ENCODE measurements around the gene IL17B.

The IL17B gene

DNA sequence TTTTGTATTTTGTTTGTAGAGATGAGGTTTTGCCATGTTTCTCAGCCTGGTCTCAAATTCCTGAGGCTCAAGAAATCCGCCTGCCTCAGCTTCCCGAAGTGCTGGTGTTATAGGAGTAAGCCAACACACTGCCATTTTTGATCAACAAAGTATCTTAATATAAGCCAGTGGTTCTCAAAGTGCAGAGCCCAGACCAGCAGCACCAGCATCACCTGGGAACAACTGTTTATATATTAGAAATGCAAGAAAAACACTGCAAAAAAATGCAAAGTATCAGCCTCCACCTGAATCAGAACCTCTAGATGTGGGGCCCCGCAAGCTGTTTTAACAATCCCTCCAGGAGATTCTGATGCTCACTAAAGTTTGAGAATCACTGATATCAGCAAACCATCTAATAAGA lies 6.2 kb downstream of the IL17B start:
- no peak for DNase-seq (ENCODE audit: low spot score)
- TF ChIP-seq, protein P1, sequence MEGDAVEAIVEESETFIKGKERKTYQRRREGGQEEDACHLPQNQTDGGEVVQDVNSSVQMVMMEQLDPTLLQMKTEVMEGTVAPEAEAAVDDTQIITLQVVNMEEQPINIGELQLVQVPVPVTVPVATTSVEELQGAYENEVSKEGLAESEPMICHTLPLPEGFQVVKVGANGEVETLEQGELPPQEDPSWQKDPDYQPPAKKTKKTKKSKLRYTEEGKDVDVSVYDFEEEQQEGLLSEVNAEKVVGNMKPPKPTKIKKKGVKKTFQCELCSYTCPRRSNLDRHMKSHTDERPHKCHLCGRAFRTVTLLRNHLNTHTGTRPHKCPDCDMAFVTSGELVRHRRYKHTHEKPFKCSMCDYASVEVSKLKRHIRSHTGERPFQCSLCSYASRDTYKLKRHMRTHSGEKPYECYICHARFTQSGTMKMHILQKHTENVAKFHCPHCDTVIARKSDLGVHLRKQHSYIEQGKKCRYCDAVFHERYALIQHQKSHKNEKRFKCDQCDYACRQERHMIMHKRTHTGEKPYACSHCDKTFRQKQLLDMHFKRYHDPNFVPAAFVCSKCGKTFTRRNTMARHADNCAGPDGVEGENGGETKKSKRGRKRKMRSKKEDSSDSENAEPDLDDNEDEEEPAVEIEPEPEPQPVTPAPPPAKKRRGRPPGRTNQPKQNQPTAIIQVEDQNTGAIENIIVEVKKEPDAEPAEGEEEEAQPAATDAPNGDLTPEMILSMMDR (IDR thresholded peaks at IDR 0.05; ENCODE audit: poor library complexity, severe bottlenecking): no peak
- Histone ChIP-seq H3K27ac (ENCODE audit: poor library complexity, severe bottlenecking) (no peak overlapping the region), H3K4me1 (ENCODE audit: insufficient read depth, poor library complexity, severe bottlenecking) (no peaks in the 10 kb centered on the region), H3K36me3 (ENCODE audit: low read depth) (no peaks in the 10 kb centered on the region), H3K9me3 (ENCODE audit: severe bottlenecking) (no peaks in the 10 kb centered on the region), H3K27me3 (ENCODE audit: insufficient read depth, poor library complexity, severe bottlenecking) (no peaks in the 10 kb centered on the region), H3K4me3 (ENCODE audit: severe bottlenecking) (no peak overlapping the region)
- no peak for ATAC-seq (ENCODE audit: low read depth)

DNA sequence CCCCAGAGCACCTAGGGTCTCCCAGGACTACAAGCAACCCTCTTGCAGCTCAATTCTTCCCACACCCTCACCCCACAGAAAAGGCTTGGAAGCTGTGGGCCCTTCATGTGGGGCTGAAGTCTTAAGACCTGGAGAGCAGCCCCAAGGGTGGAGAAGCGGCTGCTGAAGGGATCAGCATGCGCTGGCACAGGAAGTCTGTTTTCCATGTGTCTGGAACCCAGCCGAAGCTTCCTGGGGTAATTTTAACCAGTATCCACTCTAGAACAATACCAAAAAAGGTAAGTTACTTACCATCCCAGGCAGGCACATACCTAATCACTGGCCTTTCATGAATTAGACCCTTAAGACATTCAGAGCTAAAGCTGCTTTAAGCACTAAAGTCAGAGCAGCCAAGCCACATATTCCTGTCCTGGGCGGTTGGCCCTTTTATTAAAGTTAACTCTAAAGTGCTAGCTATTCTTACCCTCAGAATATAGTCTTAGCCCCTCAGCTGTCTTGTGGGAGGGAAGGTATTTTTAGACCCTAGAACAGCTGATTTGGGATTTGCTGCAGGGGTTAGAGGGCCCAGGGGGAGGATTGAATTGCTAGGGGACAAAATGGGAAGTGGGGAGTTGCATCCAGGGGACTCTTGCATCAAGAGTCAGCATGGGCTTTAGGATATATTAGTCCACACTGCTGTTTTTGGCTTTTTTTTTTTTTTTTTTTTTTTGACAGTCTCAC lies 6.9 kb downstream of the IL17B start:
- TF ChIP-seq, protein P1 (IDR thresholded peaks at IDR 0.05; ENCODE audit: poor library complexity, severe bottlenecking): no peak
- Histone ChIP-seq H3K36me3 (ENCODE audit: low read depth) (no peaks in the 10 kb centered on the region), H3K9me3 (ENCODE audit: severe bottlenecking) (no peaks in the 10 kb centered on the region), H3K4me1 (ENCODE audit: insufficient read depth, poor library complexity, severe bottlenecking) (no peaks in the 10 kb centered on the region), H3K27me3 (ENCODE audit: insufficient read depth, poor library complexity, severe bottlenecking) (no peaks in the 10 kb centered on the region), H3K4me3 (ENCODE audit: severe bottlenecking) (no peak overlapping the region), H3K27ac (ENCODE audit: poor library complexity, severe bottlenecking) (no peak overlapping the region)
- peak; percentile 27 for DNase-seq (ENCODE audit: low spot score)
- no peak for ATAC-seq (ENCODE audit: low read depth)

DNA sequence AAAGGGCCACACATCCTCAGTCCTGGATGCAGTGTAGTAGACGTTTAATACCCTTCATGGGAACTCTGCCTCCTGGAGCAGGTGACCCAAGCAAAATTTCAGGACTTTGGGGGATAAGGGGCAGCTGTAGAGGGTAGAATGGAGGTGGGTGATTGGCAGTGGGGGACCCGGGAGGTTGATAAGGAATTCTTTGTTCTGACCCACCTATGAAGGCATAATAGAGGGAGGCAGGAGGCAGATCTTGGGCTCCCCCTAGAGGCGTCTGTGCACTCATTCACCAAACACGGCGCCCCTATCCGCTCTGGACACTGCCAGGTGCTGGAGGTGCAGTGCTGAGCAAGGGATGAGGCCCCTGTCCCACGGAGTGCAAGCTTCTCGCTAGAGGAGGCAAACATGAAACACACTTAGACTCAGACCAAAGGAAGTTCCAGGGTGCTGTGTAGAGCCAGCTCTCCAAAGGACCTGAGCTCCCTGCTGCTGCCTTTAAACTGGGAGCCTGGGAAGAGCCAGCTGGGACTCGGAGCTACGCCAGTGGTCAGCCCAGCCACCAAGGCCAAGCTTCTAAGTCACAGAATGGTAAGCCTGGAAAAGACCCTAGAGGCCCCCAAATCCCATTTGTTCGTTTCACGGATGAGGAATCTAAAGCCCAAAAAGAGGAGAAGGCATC lies 7.7 kb downstream of the IL17B start:
- H3K9me3 ChIP-seq (ENCODE audit: severe bottlenecking): no peaks in the 10 kb centered on the region
- peak; percentile 85 for ATAC-seq (ENCODE audit: low read depth)
- no peaks in the 10 kb centered on the region for H3K4me1 ChIP-seq (ENCODE audit: insufficient read depth, poor library complexity, severe bottlenecking)
- no peaks in the 10 kb centered on the region for H3K36me3 ChIP-seq (ENCODE audit: low read depth)
- peak; percentile 77 for DNase-seq (ENCODE audit: low spot score)
- no peak overlapping the region for H3K27ac ChIP-seq (ENCODE audit: poor library complexity, severe bottlenecking)
- TF ChIP-seq, protein P1 (IDR thresholded peaks at IDR 0.05; ENCODE audit: poor library complexity, severe bottlenecking): peak; percentile 95
- no peaks in the 10 kb centered on the region for H3K27me3 ChIP-seq (ENCODE audit: insufficient read depth, poor library complexity, severe bottlenecking)
- no peak overlapping the region for H3K4me3 ChIP-seq (ENCODE audit: severe bottlenecking)

DNA sequence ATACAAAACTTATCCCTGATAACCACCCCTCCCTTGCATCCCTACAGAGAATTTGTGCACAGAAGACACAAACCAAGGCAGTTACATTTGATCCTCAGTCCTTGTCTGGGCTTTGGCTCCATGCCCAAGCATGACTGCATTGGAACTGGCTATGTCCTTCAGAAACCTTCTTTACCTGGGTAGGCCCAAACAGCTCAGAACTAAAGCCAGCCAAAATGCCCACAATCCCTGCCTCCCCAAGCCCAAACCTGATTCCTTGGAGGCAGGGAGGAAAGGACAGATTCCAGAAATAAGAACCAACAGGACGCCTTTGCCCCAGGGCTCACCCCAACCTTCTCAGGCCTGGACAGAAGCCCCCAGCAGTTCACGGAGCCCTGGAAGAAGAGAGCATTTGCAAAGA lies 8.2 kb downstream of the IL17B start:
- TF ChIP-seq, protein P1 (IDR thresholded peaks at IDR 0.05; ENCODE audit: poor library complexity, severe bottlenecking): no peak
- H3K4me1 ChIP-seq (ENCODE audit: insufficient read depth, poor library complexity, severe bottlenecking): no peaks in the 10 kb centered on the region
- no peaks in the 10 kb centered on the region for H3K36me3 ChIP-seq (ENCODE audit: low read depth)
- peak; percentile 33 for DNase-seq (ENCODE audit: low spot score)
- H3K4me3 ChIP-seq (ENCODE audit: severe bottlenecking): no peak overlapping the region
- no peaks in the 10 kb centered on the region for H3K27me3 ChIP-seq (ENCODE audit: insufficient read depth, poor library complexity, severe bottlenecking)
- ATAC-seq (ENCODE audit: low read depth): no peak
- no peak overlapping the region for H3K27ac ChIP-seq (ENCODE audit: poor library complexity, severe bottlenecking)
- H3K9me3 ChIP-seq (ENCODE audit: severe bottlenecking): no peaks in the 10 kb centered on the region

Data from RWPE2 (cell line).